Psoas muscle (tissue), 8 donors: ENCODE data around the gene PRTFDC1. TPM values are rescaled to one million over a fixed set of nuclear protein-coding genes. Genes with fewer than 3 reads are reported as not detected.

ENCODE experiments used
- ATAC-seq, 4 donors: fragments of 200-7000 bp; cut with Tn5 transposase; one replicate each; pipeline ENCODE4 v1.9.1; 2020; ENCODE audit warnings: moderate library complexity in 3 of 4, mild to moderate bottlenecking in 2 of 4
- DNase-seq, 2 donors: peaks; one replicate each; pipeline ENCODE4 v3.0.0-alpha.2; 2020
- H3K27ac ChIP-seq: fragments of 200-600 bp; one replicate; pipeline ENCODE4 v1.8.0; 2022
- H3K27me3 ChIP-seq, 3 donors: fragments of 200-600 bp in 1 of 3; one replicate each; pipeline versions ENCODE4 v1.6.1 to v1.8.0; 2013 to 2022; ENCODE audit warnings: low read length in 2 of 3, mild to moderate bottlenecking in 2 of 3, moderate library complexity in 1 of 3; ENCODE audit not compliant: insufficient read depth in 3 of 3
- H3K36me3 ChIP-seq, 2 donors: fragments of 200-600 bp in 1 of 2; one replicate each; pipeline versions ENCODE4 v1.6.1 to v1.8.0; 2013 to 2022; ENCODE audit warnings: low read depth in 1 of 2, mild to moderate bottlenecking in 1 of 2, moderate library complexity in 1 of 2; ENCODE audit not compliant: insufficient read depth in 1 of 2
- H3K4me1 ChIP-seq: fragments of 200-600 bp; one replicate; pipeline ENCODE4 v1.8.0; 2022
- H3K4me3 ChIP-seq: fragments of 200-600 bp; one replicate; pipeline ENCODE4 v1.8.0; 2022; ENCODE audit warnings: mild to moderate bottlenecking
- H3K9me3 ChIP-seq: fragments of 200-600 bp; one replicate; pipeline ENCODE4 v1.8.0; 2022
- WGBS, 3 donors: extraction: QIAGEN DNeasy Blood & Tissue Kit; methylation state at CpG; one replicate each; pipeline versions ENCODE4 v1.1.6 to v1.1.7; 2013; 5-methylcytosine and 5-hydroxymethylcytosine counted together
- intact Hi-C, 2 donors: fragments of 100-400 bp; cut with DNase I; formaldehyde crosslinking; loops; one replicate each; pipeline versions ENCODE4 v1.11.0 to v1.14.2; 2022
- polyA plus RNA-seq, 3 donors: library from polyadenylated mRNA; stranded (reverse); fragments of 200-250 nt; gene quantifications; one replicate each; pipeline ENCODE4 v1.2.3, GENCODE V29; 2013
- total RNA-seq, 4 donors: library from RNA; stranded (reverse); fragmentation: NEBNext Ultra II Directional in 2 of 4; extraction: Animal tissue kit (Norgen Biotek cat#: 25700) in 2 of 4; gene quantifications; one replicate each; pipeline versions ENCODE4 v1.2.1 to v1.2.4, GENCODE V29; 2021 to 2023
- TF ChIP-seq, protein P1 (sequence below): fragments of 200-600 bp; IDR thresholded peaks from one replicate; pipeline ENCODE4 v1.8.0; 2022; ENCODE audit warnings: antibody characterized with exemption
- donor health status: healthy with polysubstance abuse.
- donor health status: DM: no; HTN: no; CAD: no; lungs with moderate emphysema.
- donor health status: Bipolar disorder and iron deficiency.
- donor health status: healthy.
- donor health status: DM: yes; HTN: yes; CAD: no.
- donor health status: DM: no; HTN: no; CAD: no.
- donor health status: DM: no; HTN: no; CAD: no.
- donor health status: DM: yes; HTN: yes; CAD: no.

The PRTFDC1 gene
- total and polyA plus RNA-seq, 7 donors, result 0.14 to 0.84 (median 0.43) TPM

DNA sequence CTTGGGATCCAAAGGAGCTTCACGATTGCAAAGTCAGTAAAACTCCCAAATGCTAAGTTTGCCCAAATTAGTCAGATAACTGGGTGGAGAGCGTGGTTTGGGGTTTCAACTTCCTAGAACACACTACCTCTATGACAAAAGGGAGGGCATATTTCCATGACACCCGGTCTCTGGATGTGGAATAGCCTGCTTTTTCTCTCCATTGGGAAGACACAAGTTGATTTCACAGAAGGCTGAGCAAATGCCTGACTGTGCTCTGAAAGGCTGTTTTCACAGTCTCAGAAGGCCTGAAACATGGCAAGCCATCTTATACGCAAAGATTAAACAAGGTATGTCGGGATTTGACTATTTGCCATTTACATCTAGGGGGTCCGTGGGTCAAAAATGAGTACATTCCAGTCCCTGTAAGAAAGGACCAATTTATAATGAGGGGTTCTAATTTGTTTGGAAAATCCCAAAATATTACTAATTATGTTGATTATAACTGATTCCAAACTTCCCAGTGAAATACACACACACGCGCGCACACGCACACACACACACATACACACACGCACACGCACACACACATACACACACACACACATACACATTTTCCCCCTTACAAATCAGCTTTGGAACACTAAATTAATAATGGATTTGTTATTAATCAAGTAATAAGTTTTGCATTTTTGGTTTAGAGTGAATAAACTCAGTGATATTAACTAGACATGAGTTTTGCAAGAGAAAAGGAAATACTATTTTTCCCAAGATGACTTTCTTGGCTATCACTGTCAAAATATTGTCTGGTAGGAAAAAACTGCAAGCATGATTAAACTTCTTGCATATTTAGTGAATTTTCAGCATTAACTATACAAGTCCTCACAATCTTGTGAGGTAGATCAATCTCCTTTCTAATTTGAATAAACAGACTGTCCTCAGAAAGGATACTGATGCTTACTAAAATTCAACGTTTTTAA lies 105.0 kb downstream of the PRTFDC1 start:
- Histone ChIP-seq H3K36me3 (no peaks in the 10 kb centered on the region), H3K4me1 (peaks cover 4% of the 10 kb centered on the region), H3K27me3 (peaks cover 0 to 2% (median 0%) of the 10 kb centered on the region in 3 donors), H3K4me3 (no peak overlapping the region), H3K27ac (no peak overlapping the region), H3K9me3 (no peaks in the 10 kb centered on the region)
- no peak for DNase-seq
- 84 to 90% (median 85%) methylated on average over 13 of the region's 13 CpGs for WGBS, 3 donors
- TF ChIP-seq, protein P1, sequence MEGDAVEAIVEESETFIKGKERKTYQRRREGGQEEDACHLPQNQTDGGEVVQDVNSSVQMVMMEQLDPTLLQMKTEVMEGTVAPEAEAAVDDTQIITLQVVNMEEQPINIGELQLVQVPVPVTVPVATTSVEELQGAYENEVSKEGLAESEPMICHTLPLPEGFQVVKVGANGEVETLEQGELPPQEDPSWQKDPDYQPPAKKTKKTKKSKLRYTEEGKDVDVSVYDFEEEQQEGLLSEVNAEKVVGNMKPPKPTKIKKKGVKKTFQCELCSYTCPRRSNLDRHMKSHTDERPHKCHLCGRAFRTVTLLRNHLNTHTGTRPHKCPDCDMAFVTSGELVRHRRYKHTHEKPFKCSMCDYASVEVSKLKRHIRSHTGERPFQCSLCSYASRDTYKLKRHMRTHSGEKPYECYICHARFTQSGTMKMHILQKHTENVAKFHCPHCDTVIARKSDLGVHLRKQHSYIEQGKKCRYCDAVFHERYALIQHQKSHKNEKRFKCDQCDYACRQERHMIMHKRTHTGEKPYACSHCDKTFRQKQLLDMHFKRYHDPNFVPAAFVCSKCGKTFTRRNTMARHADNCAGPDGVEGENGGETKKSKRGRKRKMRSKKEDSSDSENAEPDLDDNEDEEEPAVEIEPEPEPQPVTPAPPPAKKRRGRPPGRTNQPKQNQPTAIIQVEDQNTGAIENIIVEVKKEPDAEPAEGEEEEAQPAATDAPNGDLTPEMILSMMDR, result no peak
- intact Hi-C loops, result no loop called here
- no peak for ATAC-seq

DNA sequence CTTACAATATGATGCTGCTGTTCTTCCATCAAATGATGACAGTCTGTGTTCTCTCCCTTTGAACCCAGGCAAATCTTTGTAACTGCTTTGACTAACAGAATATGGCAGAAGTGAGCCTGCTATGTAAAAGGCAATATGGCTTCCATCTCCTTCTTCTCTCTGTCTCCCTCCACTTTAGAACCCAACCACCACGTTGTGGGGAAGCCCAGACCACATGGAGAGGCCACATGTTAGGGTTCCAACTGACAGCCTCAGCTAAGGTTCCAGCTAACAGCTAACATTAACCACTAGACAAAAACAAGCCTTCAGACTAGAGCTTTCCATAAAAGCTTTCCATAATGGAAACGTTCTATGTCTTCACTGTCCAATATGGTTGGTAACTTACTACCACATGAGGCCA lies 107.7 kb downstream of the PRTFDC1 start:
- Histone ChIP-seq H3K27me3 (peaks cover 0 to 2% (median 0%) of the 10 kb centered on the region in 3 donors), H3K36me3 (no peaks in the 10 kb centered on the region), H3K27ac (no peak overlapping the region), H3K4me3 (no peak overlapping the region), H3K4me1 (peaks cover 4% of the 10 kb centered on the region), H3K9me3 (no peaks in the 10 kb centered on the region)
- DNase-seq (no peak), ATAC-seq (no peak)
- WGBS, 3 donors, result 90 to 94% (median 92%) methylated on average over 2 of the region's 2 CpGs
- intact Hi-C loops, result no loop called here
- TF ChIP-seq, protein P1, result no peak

DNA sequence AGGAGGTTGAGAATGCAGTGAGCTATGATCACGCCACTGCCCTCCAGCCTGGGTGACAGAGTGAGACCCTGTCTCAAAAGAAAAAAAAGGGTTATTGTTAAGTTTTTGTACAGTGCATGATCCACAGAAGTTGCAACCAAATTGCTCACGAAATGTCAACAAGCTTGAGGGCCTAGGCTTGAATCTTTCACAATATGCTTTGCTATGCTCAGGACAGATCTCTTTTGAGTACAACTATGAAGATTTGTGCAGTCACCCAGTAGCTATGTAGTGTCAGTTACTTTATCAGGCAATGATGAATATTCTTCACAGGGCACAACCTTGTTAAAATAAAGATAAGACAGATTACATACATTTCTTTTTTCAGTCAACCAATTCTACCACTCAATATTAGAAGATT lies 109.2 kb downstream of the PRTFDC1 start:
- Histone ChIP-seq H3K27ac (no peak overlapping the region), H3K4me1 (peaks cover under 1% of the 10 kb centered on the region), H3K9me3 (no peaks in the 10 kb centered on the region), H3K4me3 (no peak overlapping the region), H3K27me3 (peaks cover 0 to 2% (median 0%) of the 10 kb centered on the region in 3 donors), H3K36me3 (no peaks in the 10 kb centered on the region)
- DNase-seq (no peak), ATAC-seq (no peak)
- intact Hi-C loops, result no loop called here
- TF ChIP-seq, protein P1, result no peak
- 47 to 76% (median 50%) methylated on average over 2 of the region's 2 CpGs for WGBS, 3 donors

DNA sequence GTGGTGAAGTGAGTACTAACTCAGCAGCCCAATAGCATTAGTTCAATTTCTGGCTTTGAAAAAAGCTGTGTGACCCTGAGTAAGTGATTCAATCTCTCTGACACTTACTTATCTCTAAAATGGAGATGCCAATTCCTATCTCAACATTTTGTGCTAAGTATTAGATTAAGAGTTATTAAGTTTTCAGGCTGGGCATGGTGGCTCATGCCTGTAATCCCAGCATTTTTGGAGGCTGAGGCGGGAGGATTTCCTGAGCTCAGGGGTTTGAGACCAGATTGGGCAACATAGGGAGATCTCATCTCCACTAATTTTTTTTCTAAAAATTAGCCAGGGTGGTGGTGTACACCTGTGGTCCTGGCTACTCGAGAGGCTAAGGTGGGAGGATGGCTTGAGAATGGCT lies 109.5 kb downstream of the PRTFDC1 start:
- no peaks in the 10 kb centered on the region for H3K36me3 ChIP-seq
- TF ChIP-seq, protein P1, result no peak
- peaks cover 0 to 2% (median 0%) of the 10 kb centered on the region in 3 donors for H3K27me3 ChIP-seq
- no peak overlapping the region for H3K4me3 ChIP-seq
- WGBS, 3 donors, result 52 to 74% (median 72%) methylated on average over 2 of the region's 2 CpGs
- no peak overlapping the region for H3K27ac ChIP-seq
- no peaks in the 10 kb centered on the region for H3K9me3 ChIP-seq
- DNase-seq (no peak), ATAC-seq (no peak)
- no peaks in the 10 kb centered on the region for H3K4me1 ChIP-seq
- intact Hi-C loops, result no loop called here
